ENCODE data around the gene TMEM41A.
"Not testable (repeated sequence)": the region's sequence is repeated elsewhere in the genome, so short reads cannot be mapped to it uniquely, and the experiment has no call there.

The TMEM41A gene

GRCh38 chr3:185486394-185486793 lies 12.4 kb downstream of the TMEM41A start:
- DNase-seq: no peak

GRCh38 chr3:185484296-185484695 lies 14.5 kb downstream of the TMEM41A start:
- no peak for DNase-seq

- no peak for DNase-seq
Observed at GRCh38 chr3:185479373-185479945, 19.4 kb downstream of the TMEM41A start.

- DNase-seq: no peak
Observed at GRCh38 chr3:185477316-185477715, 21.5 kb downstream of the TMEM41A start.

GRCh38 chr3:185474922-185475321 lies 23.9 kb downstream of the TMEM41A start:
- DNase-seq: not testable (repeated sequence)

- DNase-seq: no peak
Observed at GRCh38 chr3:185473290-185473815, 25.5 kb downstream of the TMEM41A start.

GRCh38 chr3:185470323-185470722 lies 28.5 kb downstream of the TMEM41A start:
- no peak for DNase-seq

GRCh38 chr3:185469542-185469941 lies 29.3 kb downstream of the TMEM41A start:
- DNase-seq: no peak

GRCh38 chr3:185466123-185466522 lies 32.7 kb downstream of the TMEM41A start:
- DNase-seq: not testable (repeated sequence)

GRCh38 chr3:185465471-185465870 lies 33.4 kb downstream of the TMEM41A start:
- no peak for DNase-seq

- no peak for DNase-seq
Observed at GRCh38 chr3:185460719-185461350, 38.0 kb downstream of the TMEM41A start.

GRCh38 chr3:185460309-185460708 lies 38.5 kb downstream of the TMEM41A start:
- DNase-seq: no peak

- no peak for DNase-seq
Observed at GRCh38 chr3:185457376-185457775, 41.5 kb downstream of the TMEM41A start.

GRCh38 chr3:185451432-185451831 lies 47.4 kb downstream of the TMEM41A start:
- not testable (repeated sequence) for DNase-seq

GRCh38 chr3:185448107-185448506 lies 50.7 kb downstream of the TMEM41A start:
- no peak for DNase-seq

GRCh38 chr3:185444329-185444728 lies 54.5 kb downstream of the TMEM41A start:
- no peak for DNase-seq

- no peak for DNase-seq
Observed at GRCh38 chr3:185442031-185442430, 56.8 kb downstream of the TMEM41A start.

- no peak for DNase-seq
Observed at GRCh38 chr3:185439745-185440466, 58.9 kb downstream of the TMEM41A start.

All from NCI-H187 (cell line).